Dedifferentiated amniotic fluid mesenchymal stem cell (primary cell): ENCODE data around the gene NPHP4.

Source experiments
- DNase-seq: peaks from one replicate; pipeline ENCODE4 v3.0.0-alpha.2; 2016; ENCODE audit errors: extremely low spot score

The NPHP4 gene

GRCh38 chr1:5992026-5992813, at the start of gene NPHP4:
Gene NPHP4 (minus strand): TSS chr1:5992425. CDS start chr1:5986289, 6,136 bp downstream.
- DNase-seq = peak; percentile 99

- DNase-seq = no peak
Observed at GRCh38 chr1:6041432-6042062, 49.3 kb upstream of the NPHP4 start.

GRCh38 chr1:6040861-6041415, 48.7 kb upstream of the NPHP4 start:
- DNase-seq = no peak

- DNase-seq = no peak
Observed at GRCh38 chr1:6040444-6040843, 48.2 kb upstream of the NPHP4 start.

GRCh38 chr1:6039031-6039430, 46.8 kb upstream of the NPHP4 start:
- DNase-seq = no peak

- no peak for DNase-seq
Observed at GRCh38 chr1:6038603-6039002, 46.4 kb upstream of the NPHP4 start.

- no peak for DNase-seq
Observed at GRCh38 chr1:6037338-6037762, 45.1 kb upstream of the NPHP4 start.

GRCh38 chr1:6035719-6036118, 43.5 kb upstream of the NPHP4 start:
- DNase-seq = no peak

GRCh38 chr1:6035303-6035702, 43.1 kb upstream of the NPHP4 start:
- no peak for DNase-seq

- no peak for DNase-seq
Observed at GRCh38 chr1:6034750-6035096, 42.5 kb upstream of the NPHP4 start.

- no peak for DNase-seq
Observed at GRCh38 chr1:6033986-6034749, 41.9 kb upstream of the NPHP4 start.

GRCh38 chr1:6033124-6033523, 40.9 kb upstream of the NPHP4 start:
- no peak for DNase-seq

GRCh38 chr1:6030547-6031261, 38.5 kb upstream of the NPHP4 start:
- DNase-seq = no peak

- no peak for DNase-seq
Observed at GRCh38 chr1:6030132-6030531, 37.9 kb upstream of the NPHP4 start.

- DNase-seq = no peak
Observed at GRCh38 chr1:6029351-6029750, 37.1 kb upstream of the NPHP4 start.

- no peak for DNase-seq
Observed at GRCh38 chr1:6028042-6028850, 36.0 kb upstream of the NPHP4 start.

GRCh38 chr1:6027591-6027990, 35.4 kb upstream of the NPHP4 start:
- DNase-seq = no peak

- no peak for DNase-seq
Observed at GRCh38 chr1:6026095-6026809, 34.0 kb upstream of the NPHP4 start.

GRCh38 chr1:6025269-6026094, 33.3 kb upstream of the NPHP4 start:
- DNase-seq = peak; percentile 25
